BE2C (cell line): Measurements from ENCODE around the gene MISP3.

Experiments
- DNase-seq: peaks from one replicate; pipeline ENCODE4 v3.0.0-alpha.2; 2020
- H3K27me3 ChIP-seq: fragments of 250-450 bp; sonication (Bioruptor Pico); 2 replicates; pipeline ENCODE4 v1.5.1; 2020; ENCODE audit warnings: mild to moderate bottlenecking
- H3K36me3 ChIP-seq: fragments of 250-450 bp; sonication (Bioruptor Pico); 2 replicates; pipeline ENCODE4 v1.5.1; 2020; ENCODE audit warnings: mild to moderate bottlenecking
- H3K4me1 ChIP-seq: fragments of 250-450 bp; sonication (Bioruptor Pico); 2 replicates; pipeline ENCODE4 v1.5.1; 2020
- H3K4me3 ChIP-seq: 2 replicates; pipeline ENCODE4 v1.5.1; 2011; ENCODE audit warnings: low read depth, low read length
- H3K9me3 ChIP-seq: fragments of 250-450 bp; sonication (Bioruptor Pico); 2 replicates; pipeline ENCODE4 v1.5.1; 2020
- CTCF ChIP-seq: IDR thresholded peaks from 2 replicates; pipeline ENCODE4 v1.5.1; 2012; ENCODE audit warnings: mild to moderate bottlenecking, low read depth, low read length

MISP3 gene

GRCh38 chr19:14089662-14090508, 17.3 kb downstream of the MISP3 start:
- Histone ChIP-seq H3K27me3 (no peaks in the 10 kb centered on the region), H3K36me3 (peaks cover 11% of the 10 kb centered on the region), H3K4me3 (peak overlapping the region; percentile 63), H3K4me1 (no peaks in the 10 kb centered on the region), H3K9me3 (peaks cover 6% of the 10 kb centered on the region)
- TF ChIP-seq CTCF: no peak
- DNase-seq: peak; percentile 74

- peak; percentile 92 for DNase-seq
- H3K4me1 ChIP-seq: no peaks in the 10 kb centered on the region
Observed at GRCh38 chr19:14090509-14091080, 18.0 kb downstream of the MISP3 start, which contains the start of gene SAMD1. Gene SAMD1 (minus strand): TSS chr19:14090751.

GRCh38 chr19:14091081-14091812, 18.7 kb downstream of the MISP3 start:
- peak; percentile 31 for TF ChIP-seq CTCF
- H3K9me3 ChIP-seq: peaks cover 6% of the 10 kb centered on the region
- H3K27me3 ChIP-seq: no peaks in the 10 kb centered on the region
- no peaks in the 10 kb centered on the region for H3K4me1 ChIP-seq
- peaks cover 11% of the 10 kb centered on the region for H3K36me3 ChIP-seq
- peak; percentile 63 for DNase-seq
- peak overlapping the region; percentile 69 for H3K4me3 ChIP-seq

More at GRCh38 chr19:14090509-14091080, 18.0 kb downstream of the MISP3 start, which contains the start of gene SAMD1:
- H3K36me3 ChIP-seq: peaks cover 11% of the 10 kb centered on the region
- TF ChIP-seq CTCF: no peak
- peaks cover 6% of the 10 kb centered on the region for H3K9me3 ChIP-seq
- no peaks in the 10 kb centered on the region for H3K27me3 ChIP-seq
- peak within 1 kb of the TSS; percentile 69 for H3K4me3 ChIP-seq

- peaks cover 15% of the 10 kb centered on the region for H3K36me3 ChIP-seq
- H3K4me3 ChIP-seq: peak overlapping the region; percentile 69
- peaks cover 6% of the 10 kb centered on the region for H3K9me3 ChIP-seq
- no peaks in the 10 kb centered on the region for H3K4me1 ChIP-seq
- DNase-seq: no peak
- TF ChIP-seq CTCF: no peak
- no peaks in the 10 kb centered on the region for H3K27me3 ChIP-seq
Observed at GRCh38 chr19:14091813-14092462, 19.4 kb downstream of the MISP3 start.

- H3K36me3 ChIP-seq: peaks cover 19% of the 10 kb centered on the region
- no peak for DNase-seq
- H3K27me3 ChIP-seq: no peaks in the 10 kb centered on the region
- no peak for TF ChIP-seq CTCF
- H3K4me3 ChIP-seq: no peak overlapping the region
- peaks cover 6% of the 10 kb centered on the region for H3K9me3 ChIP-seq
- no peaks in the 10 kb centered on the region for H3K4me1 ChIP-seq
Observed at GRCh38 chr19:14093117-14093823, 20.7 kb downstream of the MISP3 start.
